B cell (primary cell): ENCODE measurements around the gene GADD45A. TPM values are rescaled to one million over a fixed set of nuclear protein-coding genes. Genes with fewer than 3 reads are reported as not detected.

Source experiments
- ATAC-seq: fragments of 200-7000 bp; cut with Tn5 transposase; one replicate; pipeline ENCODE4 v1.10.0; 2021; ENCODE audit warnings: low read depth, mild to moderate bottlenecking, moderate number of reproducible peaks, moderate library complexity
- CTCF ChIA-PET: fragments of 350-600 bp; sonication (Branson Sonifier 250); formaldehyde crosslinking; loops from one replicate; lab custom pipeline; 2021; ENCODE audit warnings: antibody characterized with exemption, inconsistent platforms; lab: Charles Lee
- POLR2A ChIA-PET: fragments of 350-600 bp; sonication (Branson Sonifier 250); formaldehyde crosslinking; loops from one replicate; lab custom pipeline; 2021; ENCODE audit warnings: antibody characterized with exemption; lab: Charles Lee
- DNase-seq: peaks from one replicate; pipeline ENCODE4 v3.0.0; 2013
- H2AFZ ChIP-seq: 2 replicates; pipeline ENCODE4 v1.6.1; 2012; ENCODE audit warnings: mild to moderate bottlenecking, low read depth, low read length; ENCODE audit not compliant: insufficient read depth, poor library complexity, severe bottlenecking
- H3K27ac ChIP-seq, 2 donors: 1 replicate in 1 of 2; 2 replicates in 1 of 2; pipeline ENCODE4 v1.5.1; 2012 to 2013; ENCODE audit warnings: low read length in 2 of 2, mild to moderate bottlenecking in 2 of 2, moderate library complexity in 1 of 2
- H3K27me3 ChIP-seq, 4 experiments: fragments of 200-600 bp in 1 of 4; sonication (generic) in 1 of 4; replicated peaks in 1 of 4; 1 replicate in 2 of 4; 2 replicates in 2 of 4; pipeline versions ENCODE4 v1.6.1 to v1.7.0; 2013 to 2016; ENCODE audit warnings: low read length in 3 of 4, mild to moderate bottlenecking in 2 of 4, mixed read lengths in 1 of 4, moderate library complexity in 1 of 4; ENCODE audit not compliant: insufficient read depth in 4 of 4, control insufficient read depth in 3 of 4; ENCODE audit errors: control extremely low read depth in 1 of 4
- H3K36me3 ChIP-seq, 2 experiments: replicated peaks in 1 of 2; 1 replicate in 1 of 2; 2 replicates in 1 of 2; pipeline versions ENCODE4 v1.6.1 to v1.7.1; 2013; ENCODE audit warnings: low read length in 1 of 2; ENCODE audit not compliant: insufficient read depth in 2 of 2, control insufficient read depth in 1 of 2; ENCODE audit errors: control extremely low read depth in 1 of 2, extremely low read depth in 1 of 2
- H3K4me1 ChIP-seq, 2 donors: fragments of 200-600 bp in 1 of 2; sonication (generic) in 1 of 2; 1 replicate in 1 of 2; 2 replicates in 1 of 2; pipeline versions ENCODE4 v1.5.1 to v1.6.1; 2013 to 2017; ENCODE audit warnings: low read length in 2 of 2; ENCODE audit not compliant: control insufficient read depth in 2 of 2, insufficient read depth in 2 of 2
- H3K4me2 ChIP-seq: replicated peaks from 2 replicates; pipeline ENCODE3; 2012; ENCODE audit warnings: mild to moderate bottlenecking, low read depth, low read length; ENCODE audit not compliant: poor library complexity, severe bottlenecking
- H3K4me3 ChIP-seq, 5 experiments: fragments of 200-600 bp in 1 of 5; sonication (generic) in 1 of 5; 1 replicate in 3 of 5; 2 replicates in 2 of 5; pipeline versions ENCODE4 v1.5.1 to v1.7.0; 2011 to 2016; ENCODE audit warnings: low read length in 4 of 5, mild to moderate bottlenecking in 4 of 5, low read depth in 2 of 5, control low read depth in 1 of 5, moderate library complexity in 1 of 5; ENCODE audit not compliant: insufficient read depth in 1 of 5; ENCODE audit errors: control extremely low read depth in 1 of 5, extremely low read depth in 1 of 5
- H3K79me2 ChIP-seq: fragments of 200-600 bp; sonication (generic); one replicate; pipeline ENCODE4 v1.6.0; 2016; ENCODE audit warnings: low read length; ENCODE audit not compliant: control insufficient read depth, insufficient read depth
- H3K9ac ChIP-seq: fragments of 200-600 bp; sonication (generic); 2 replicates; pipeline ENCODE4 v1.6.1; 2017; ENCODE audit warnings: mild to moderate bottlenecking, low read length, moderate library complexity
- H3K9me3 ChIP-seq, 3 donors: one replicate each; pipeline versions ENCODE4 v1.6.1 to v1.7.1; 2013; ENCODE audit warnings: low read length in 2 of 3; ENCODE audit not compliant: control insufficient read depth in 2 of 3, insufficient read depth in 1 of 3; ENCODE audit errors: control extremely low read depth in 1 of 3
- H4K20me1 ChIP-seq: 2 replicates; pipeline ENCODE4 v1.6.0; 2012; ENCODE audit warnings: mild to moderate bottlenecking, low read length; ENCODE audit not compliant: insufficient read depth, control insufficient read depth, poor library complexity, severe bottlenecking
- H3K27ac Mint-ChIP-seq: one replicate; pipeline ENCODE4 v1.8.0; 2021; ENCODE audit warnings: mixed read lengths
- H3K27me3 Mint-ChIP-seq: one replicate; pipeline ENCODE4 v1.8.0; 2021; ENCODE audit warnings: mixed read lengths
- H3K4me1 Mint-ChIP-seq: one replicate; pipeline ENCODE4 v1.8.0; 2021; ENCODE audit warnings: mixed read lengths
- H3K4me3 Mint-ChIP-seq: one replicate; pipeline ENCODE4 v1.8.0; 2021; ENCODE audit warnings: mixed read lengths
- H3K9me3 Mint-ChIP-seq: one replicate; pipeline ENCODE4 v1.8.0; 2022; ENCODE audit warnings: mixed read lengths; ENCODE audit not compliant: insufficient read depth
- CTCF ChIP-seq: fragments of 200-600 bp; IDR thresholded peaks from one replicate; pipeline ENCODE4 v1.8.0; 2022; ENCODE audit warnings: antibody characterized with exemption, mild to moderate bottlenecking
- EZH2 ChIP-seq: IDR thresholded peaks from 2 replicates; pipeline ENCODE4 v1.6.1; 2012; ENCODE audit warnings: borderline replicate concordance, low read depth, mild to moderate bottlenecking, moderate library complexity, low read length; ENCODE audit not compliant: insufficient read depth, poor library complexity, severe bottlenecking
- WGBS: methylation state at CpG from one replicate; pipeline ENCODE4 v1.1.5; 2013; ENCODE audit warnings: missing lambda C conversion rate; ENCODE audit not compliant: insufficient coverage; 5-methylcytosine and 5-hydroxymethylcytosine counted together
- intact Hi-C: fragments of 100-400 bp; cut with micrococcal nuclease; formaldehyde crosslinking; loops from one replicate; pipeline ENCODE4 v1.10.0; 2022
- polyA plus RNA-seq: library from polyadenylated mRNA; depleted of rRNA; stranded (reverse); fragments of >200 nt; gene quantifications from 2 replicates; pipeline ENCODE4 v1.2.3, GENCODE V29; 2012
- total RNA-seq, 2 donors: library from RNA; stranded (reverse); fragments of 120-200 nt in 1 of 2; gene quantifications; 1 replicate in 1 of 2; 2 replicates in 1 of 2; pipeline versions ENCODE4 v1.2.3 to v1.2.4, GENCODE V29; 2013 to 2022

Gene GADD45A
- total and polyA plus RNA-seq, 2 donors (not counting 1 experiment from before 2014, with no cell fraction given): 11.6 to 21.1 TPM

GRCh38 chr1:67676287-67676686 lies 8.7 kb upstream of the GADD45A start:
- DNase-seq: no peak
- Histone ChIP-seq H3K27ac (no peak overlapping the region), H3K9me3 (no peaks in the 10 kb centered on the region), H3K79me2 (no peaks in the 10 kb centered on the region), H3K4me3 (no peak overlapping the region), H3K36me3 (no peaks in the 10 kb centered on the region), H4K20me1 (no peaks in the 10 kb centered on the region), H2AFZ (no peak overlapping the region), H3K4me1 (no peaks in the 10 kb centered on the region), H3K4me2 (no peak overlapping the region), H3K27me3 (peaks cover 0 to 4% (median 0%) of the 10 kb centered on the region in 4 experiments), H3K9ac (no peak overlapping the region)
- no peaks in the 10 kb centered on the region for H3K9me3 Mint-ChIP-seq
- no peak overlapping the region for H3K27ac Mint-ChIP-seq
- intact Hi-C loops: no loop called here
- POLR2A ChIA-PET: no interaction called here
- CTCF ChIA-PET: interaction anchor here (1.2 kb wide), 1 partner anchor 90 kb away, joined by 3 read pairs; no protein-coding TSS in a partner anchor
- no CpG with 5 or more reads among the region's 2 CpGs for WGBS
- no peak overlapping the region for H3K4me3 Mint-ChIP-seq
- no peak for ATAC-seq
- H3K4me1 Mint-ChIP-seq: peaks cover 2% of the 10 kb centered on the region
- TF ChIP-seq CTCF (no peak), EZH2 (no peak)
- peaks cover 22% of the 10 kb centered on the region for H3K27me3 Mint-ChIP-seq

DNA sequence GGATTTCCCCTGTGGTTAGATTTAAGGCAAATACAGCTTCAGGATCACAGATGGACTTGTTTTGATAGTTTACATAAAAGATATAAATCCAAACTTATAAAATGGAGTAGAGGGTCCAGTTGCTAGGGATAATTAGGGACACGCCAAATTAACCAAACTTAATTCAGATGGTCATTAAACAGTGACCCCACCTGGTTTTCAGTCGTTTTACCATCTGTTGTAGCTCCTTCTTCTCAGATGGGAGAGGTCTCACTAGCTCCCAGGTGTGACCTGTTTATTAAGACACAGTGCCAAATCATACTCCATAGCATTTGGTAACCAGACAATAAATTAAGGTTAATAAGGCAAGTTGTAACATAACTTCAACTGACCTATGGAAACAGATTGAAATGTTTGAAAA lies 8.1 kb upstream of the GADD45A start:
- H3K27ac Mint-ChIP-seq: no peak overlapping the region
- H3K36me3 ChIP-seq: no peaks in the 10 kb centered on the region
- POLR2A ChIA-PET: no interaction called here
- TF ChIP-seq EZH2 (no peak), CTCF (no peak)
- 100% methylated on average over 1 of the region's 2 CpGs for WGBS
- ATAC-seq: no peak
- H2AFZ ChIP-seq: no peak overlapping the region
- no peak for DNase-seq
- no peaks in the 10 kb centered on the region for H3K4me1 ChIP-seq
- H3K9me3 ChIP-seq: no peaks in the 10 kb centered on the region
- H3K4me2 ChIP-seq: no peak overlapping the region
- H3K79me2 ChIP-seq: no peaks in the 10 kb centered on the region
- no peak overlapping the region for H3K9ac ChIP-seq
- CTCF ChIA-PET: interaction anchor here (1.2 kb wide), 1 partner anchor 89 kb away, joined by 3 read pairs; no protein-coding TSS in a partner anchor
- no peaks in the 10 kb centered on the region for H3K27me3 ChIP-seq
- no peaks in the 10 kb centered on the region for H4K20me1 ChIP-seq
- H3K9me3 Mint-ChIP-seq: no peaks in the 10 kb centered on the region
- H3K4me3 Mint-ChIP-seq: no peak overlapping the region
- intact Hi-C loops: no loop called here
- no peak overlapping the region for H3K27ac ChIP-seq
- peaks cover 17% of the 10 kb centered on the region for H3K27me3 Mint-ChIP-seq
- H3K4me1 Mint-ChIP-seq: peaks cover 2% of the 10 kb centered on the region
- no peak overlapping the region for H3K4me3 ChIP-seq
